Lung (tissue), 12 donors: ENCODE results near the gene ZKSCAN1. TPM values are rescaled to one million over a fixed set of nuclear protein-coding genes. Genes with fewer than 3 reads are reported as not detected.

Experiments
- ATAC-seq: fragments of 200-7000 bp; cut with Tn5 transposase; one replicate; pipeline ENCODE4 v1.9.1; 2020; ENCODE audit warnings: moderate number of reproducible peaks; ENCODE audit not compliant: insufficient read depth, low FRiP score
- DNase-seq, 3 donors: peaks; one replicate each; pipeline ENCODE4 v3.0.0-alpha.2; 2013 to 2017
- H3K27ac ChIP-seq, 2 donors: one replicate each; pipeline ENCODE4 v1.5.1; 2013; ENCODE audit warnings: mild to moderate bottlenecking in 2 of 2, moderate library complexity in 2 of 2, control low read depth in 1 of 2, inconsistent platforms in 1 of 2, low read depth in 1 of 2, low read length in 1 of 2
- H3K27me3 ChIP-seq, 3 donors: one replicate each; pipeline ENCODE4 v1.5.1; 2013; ENCODE audit warnings: low read length in 2 of 3; ENCODE audit not compliant: control insufficient read depth in 3 of 3, insufficient read depth in 3 of 3
- H3K36me3 ChIP-seq, 4 donors: one replicate each; pipeline ENCODE4 v1.5.1; 2013; ENCODE audit warnings: low read length in 4 of 4, mild to moderate bottlenecking in 1 of 4, moderate library complexity in 1 of 4; ENCODE audit not compliant: control insufficient read depth in 4 of 4, insufficient read depth in 4 of 4
- H3K4me1 ChIP-seq, 5 donors: one replicate each; pipeline ENCODE4 v1.5.1; 2013; ENCODE audit warnings: low read length in 5 of 5, mild to moderate bottlenecking in 2 of 5, moderate library complexity in 1 of 5; ENCODE audit not compliant: control insufficient read depth in 5 of 5, insufficient read depth in 5 of 5
- H3K4me3 ChIP-seq: one replicate; pipeline ENCODE4 v1.5.1; 2013; ENCODE audit warnings: mild to moderate bottlenecking, control low read depth, moderate library complexity
- H3K9ac ChIP-seq, 2 donors: one replicate each; pipeline ENCODE4 v1.5.1; 2013; ENCODE audit warnings: low read length in 2 of 2, control low read depth in 1 of 2; ENCODE audit not compliant: insufficient read depth in 1 of 2
- H3K9me3 ChIP-seq, 4 donors: one replicate each; pipeline ENCODE4 v1.5.1; 2013; ENCODE audit warnings: low read length in 3 of 4, mild to moderate bottlenecking in 1 of 4, moderate library complexity in 1 of 4; ENCODE audit not compliant: control insufficient read depth in 4 of 4, insufficient read depth in 3 of 4
- CTCF ChIP-seq: IDR thresholded peaks from 2 replicates; pipeline ENCODE4 v1.5.1; 2012; ENCODE audit warnings: mild to moderate bottlenecking; ENCODE audit errors: control extremely low read depth, extremely low read depth
- WGBS, 2 donors: extraction: QIAGEN DNeasy Blood & Tissue Kit; methylation state at CpG; one replicate each; pipeline ENCODE4 v1.1.7; 2013; 5-methylcytosine and 5-hydroxymethylcytosine counted together
- polyA plus RNA-seq, 2 donors: library from polyadenylated mRNA; stranded (reverse); fragments of 200-250 nt; gene quantifications; one replicate each; pipeline ENCODE4 v1.2.1, GENCODE V29; 2013
- total RNA-seq, 2 donors: library from RNA; depleted of rRNA in 1 of 2; stranded (reverse); fragments of >200 nt in 1 of 2; gene quantifications; one replicate each; pipeline ENCODE4 v1.2.1, GENCODE V29; 2014 to 2021
- donor health status: control.
- donor health status: control.
- donor health status: Bipolar disorder and iron deficiency.
- donor health status: healthy.
- donor health status: DM: yes; HTN: yes; CAD: no.

Gene ZKSCAN1
- total and polyA plus RNA-seq, 4 donors = 8.2 to 54.0 (median 29.6) TPM

GRCh38 chr7:100024020-100024619 is 8.7 kb downstream of the ZKSCAN1 start:
- Histone ChIP-seq H3K4me1 (peaks cover 0 to 9% (median 0%) of the 10 kb centered on the region in 5 donors), H3K36me3 (peaks cover 14 to 37% (median 22%) of the 10 kb centered on the region in 4 donors), H3K9me3 (no peaks in the 10 kb centered on the region), H3K27ac (no peak overlapping the region), H3K27me3 (no peaks in the 10 kb centered on the region), H3K9ac (no peak overlapping the region), H3K4me3 (no peak overlapping the region)
- TF ChIP-seq CTCF = no peak
- 81 to 89% methylated on average over 12 of the region's 12 CpGs for WGBS, 2 donors
- DNase-seq (no peak), ATAC-seq (no peak)

- ATAC-seq (no peak), DNase-seq (no peak)
- Histone ChIP-seq H3K36me3 (peaks cover 20 to 44% (median 41%) of the 10 kb centered on the region in 4 donors), H3K27ac (no peak overlapping the region), H3K27me3 (no peaks in the 10 kb centered on the region), H3K4me1 (peaks cover 0 to 9% (median 0%) of the 10 kb centered on the region in 5 donors), H3K4me3 (no peak overlapping the region), H3K9ac (no peak overlapping the region), H3K9me3 (no peaks in the 10 kb centered on the region)
- 86 to 97% methylated on average over 11 of the region's 11 CpGs for WGBS, 2 donors
- TF ChIP-seq CTCF = no peak
These were observed 11.8 kb downstream of the ZKSCAN1 start for GRCh38 chr7:100027197-100027596.

GRCh38 chr7:100029596-100029995 is 14.2 kb downstream of the ZKSCAN1 start:
- WGBS, 2 donors = 89 to 90% methylated on average over 5 of the region's 5 CpGs
- H3K36me3 ChIP-seq = peaks cover 12 to 46% (median 38%) of the 10 kb centered on the region in 4 donors

More at GRCh38 chr7:100029596-100029995, 14.2 kb downstream of the ZKSCAN1 start:
- H3K27ac ChIP-seq = no peak overlapping the region
- DNase-seq (no peak), ATAC-seq (no peak)
- H3K9me3 ChIP-seq = no peaks in the 10 kb centered on the region
- no peak for TF ChIP-seq CTCF
- H3K9ac ChIP-seq = no peak overlapping the region
- no peaks in the 10 kb centered on the region for H3K27me3 ChIP-seq
- H3K4me1 ChIP-seq = no peaks in the 10 kb centered on the region
- no peak overlapping the region for H3K4me3 ChIP-seq
